Chondrocyte (in vitro differentiated cells): Measurements from ENCODE around the gene SLC9A9. TPM values are rescaled to one million over a fixed set of nuclear protein-coding genes. Genes with fewer than 3 reads are reported as not detected.

Experiments used
- DNase-seq: peaks from one replicate; pipeline ENCODE4 v3.0.0; 2021; ENCODE audit warnings: mixed read lengths, low spot score
- H3K27ac Mint-ChIP-seq: one replicate; pipeline ENCODE4 v1.8.0; 2021; ENCODE audit warnings: mild to moderate bottlenecking, moderate library complexity, mixed read lengths; ENCODE audit not compliant: unreplicated experiment
- H3K27me3 Mint-ChIP-seq: 2 replicates; pipeline ENCODE4 v1.8.0; 2021; ENCODE audit warnings: low read depth, mixed read lengths
- H3K36me3 Mint-ChIP-seq: 2 replicates; pipeline ENCODE4 v1.8.0; 2021; ENCODE audit warnings: low read depth, mixed read lengths
- H3K4me1 Mint-ChIP-seq: 2 replicates; pipeline ENCODE4 v1.8.0; 2021; ENCODE audit warnings: low read depth, mild to moderate bottlenecking, mixed read lengths
- H3K4me3 Mint-ChIP-seq: one replicate; pipeline ENCODE4 v1.8.0; 2021; ENCODE audit warnings: mild to moderate bottlenecking, moderate library complexity, mixed read lengths; ENCODE audit not compliant: unreplicated experiment
- H3K9me3 Mint-ChIP-seq: 2 replicates; pipeline ENCODE4 v1.8.0; 2021; ENCODE audit warnings: low read depth, mixed read lengths
- CTCF ChIP-seq: fragments of 200-600 bp; sonication (generic); IDR thresholded peaks from 2 replicates; pipeline ENCODE4 v1.5.0; 2021; ENCODE audit warnings: antibody characterized with exemption, mild to moderate bottlenecking, moderate library complexity
- total RNA-seq: library from RNA; stranded (reverse); gene quantifications from 3 replicates; pipeline ENCODE4 v1.2.1, GENCODE V29; 2021

SLC9A9 gene
- total RNA-seq, 1 donor from 2014 or later: 2.6 TPM

- H3K36me3 Mint-ChIP-seq: no peaks in the 10 kb centered on the region
- no peaks in the 10 kb centered on the region for H3K9me3 Mint-ChIP-seq
- H3K27ac Mint-ChIP-seq: no peak overlapping the region
- no peaks in the 10 kb centered on the region for H3K27me3 Mint-ChIP-seq
- H3K4me3 Mint-ChIP-seq: no peak overlapping the region
- H3K4me1 Mint-ChIP-seq: peaks cover 6% of the 10 kb centered on the region
- peak; percentile 89 for TF ChIP-seq CTCF
- DNase-seq: no peak
Measured at GRCh38 chr3:143775459-143775858, 72.8 kb downstream of the SLC9A9 start.

GRCh38 chr3:143771939-143772338 is 76.3 kb downstream of the SLC9A9 start:
- Mint-ChIP-seq H3K27me3 (peaks cover 2% of the 10 kb centered on the region), H3K27ac (no peak overlapping the region), H3K4me3 (no peak overlapping the region)

GRCh38 chr3:143771258-143771657 is 77.0 kb downstream of the SLC9A9 start:
- Mint-ChIP-seq H3K4me1 (peaks cover 6% of the 10 kb centered on the region), H3K27me3 (peaks cover 2% of the 10 kb centered on the region), H3K4me3 (no peak overlapping the region), H3K27ac (no peak overlapping the region), H3K36me3 (no peaks in the 10 kb centered on the region), H3K9me3 (no peaks in the 10 kb centered on the region)
- no peak for TF ChIP-seq CTCF
- no peak for DNase-seq

More at GRCh38 chr3:143771939-143772338, 76.3 kb downstream of the SLC9A9 start:
- Mint-ChIP-seq H3K36me3 (no peaks in the 10 kb centered on the region), H3K9me3 (no peaks in the 10 kb centered on the region), H3K4me1 (peaks cover 6% of the 10 kb centered on the region)
- TF ChIP-seq CTCF: no peak
- no peak for DNase-seq

GRCh38 chr3:143770391-143770790 is 77.9 kb downstream of the SLC9A9 start:
- Mint-ChIP-seq H3K27me3 (peaks cover 2% of the 10 kb centered on the region), H3K36me3 (no peaks in the 10 kb centered on the region), H3K4me1 (peaks cover 2% of the 10 kb centered on the region), H3K27ac (no peak overlapping the region), H3K4me3 (no peak overlapping the region), H3K9me3 (no peaks in the 10 kb centered on the region)
- no peak for TF ChIP-seq CTCF
- DNase-seq: no peak

- no peaks in the 10 kb centered on the region for H3K36me3 Mint-ChIP-seq
- no peaks in the 10 kb centered on the region for H3K9me3 Mint-ChIP-seq
- H3K4me1 Mint-ChIP-seq: no peaks in the 10 kb centered on the region
- H3K27me3 Mint-ChIP-seq: peaks cover 4% of the 10 kb centered on the region
- no peak for DNase-seq
- H3K27ac Mint-ChIP-seq: no peak overlapping the region
- TF ChIP-seq CTCF: no peak
- H3K4me3 Mint-ChIP-seq: no peak overlapping the region
Measured at GRCh38 chr3:143769616-143770015, 78.7 kb downstream of the SLC9A9 start.
